HEK293 (cell line): ENCODE data around the gene POLG2.
"Not testable (repeated sequence)": the region's sequence is repeated elsewhere in the genome, so short reads cannot be mapped to it uniquely, and the experiment has no call there.

Source experiments
- CTCF ChIA-PET: fragments of 350-600 bp; formaldehyde crosslinking; extraction: SDS; loops from one replicate; lab custom pipeline; 2021; ENCODE audit warnings: antibody characterized with exemption; lab: Yijun Ruan, JAX
- POLR2A ChIA-PET: fragments of 300-600 bp; formaldehyde crosslinking; extraction: SDS; loops from one replicate; lab custom pipeline; 2020; ENCODE audit warnings: antibody characterized with exemption, inconsistent platforms; lab: Yijun Ruan, JAX
- H3K27ac ChIP-seq: fragments of 200-500 bp; sonication (Bioruptor generic); 2 replicates; pipeline ENCODE4 v1.5.1; 2014; ENCODE audit warnings: low read depth, low read length, control low read depth, inconsistent platforms; ENCODE audit errors: extremely low read depth
- H3K36me3 ChIP-seq, 2 experiments: fragments of 200-500 bp in 1 of 2; sonication (Bioruptor generic) in 1 of 2; 1 replicate in 1 of 2; 2 replicates in 1 of 2; pipeline ENCODE4 v1.5.1; 2014 to 2017; ENCODE audit warnings: inconsistent platforms in 2 of 2, low read length in 2 of 2; ENCODE audit not compliant: control insufficient read depth in 2 of 2, insufficient read depth in 1 of 2
- H3K4me1 ChIP-seq: fragments of 200-500 bp; sonication (Bioruptor generic); 2 replicates; pipeline ENCODE4 v1.5.1; 2014; ENCODE audit warnings: mild to moderate bottlenecking, low read length, inconsistent platforms; ENCODE audit not compliant: control insufficient read depth, insufficient read depth
- H3K4me3 ChIP-seq: 2 replicates; pipeline ENCODE4 v1.5.1; 2011; ENCODE audit warnings: low read depth, mild to moderate bottlenecking, control low read depth, low read length, moderate library complexity
- H3K9me3 ChIP-seq: fragments of 200-500 bp; sonication (Bioruptor generic); 2 replicates; pipeline ENCODE4 v1.5.1; 2014; ENCODE audit warnings: low read depth, low read length, inconsistent platforms; ENCODE audit not compliant: control insufficient read depth, insufficient read depth
- BCL11B ChIP-seq: fragments of 450-650 bp; formaldehyde crosslinking; IDR thresholded peaks from 2 replicates; pipeline ENCODE4 v1.5.1; 2016; ENCODE audit warnings: low read depth, missing biosample characterization, missing genetic modification characterization
- BCL6B ChIP-seq: fragments of 450-650 bp; formaldehyde crosslinking; IDR thresholded peaks from 2 replicates; pipeline ENCODE4 v1.5.1; 2017; ENCODE audit warnings: missing biosample characterization, missing genetic modification characterization
- EGR2 ChIP-seq: fragments of 450-650 bp; formaldehyde crosslinking; IDR thresholded peaks from 2 replicates; pipeline ENCODE4 v1.5.1; 2016; ENCODE audit warnings: low read depth, missing biosample characterization, missing genetic modification characterization
- HIC1 ChIP-seq: fragments of 450-650 bp; formaldehyde crosslinking; IDR thresholded peaks from 2 replicates; pipeline ENCODE4 v1.5.1; 2016; ENCODE audit warnings: missing biosample characterization, missing genetic modification characterization
- HOXA7 ChIP-seq: sonication (generic); formaldehyde crosslinking; IDR thresholded peaks from 2 replicates; pipeline ENCODE4 v1.8.1; 2022; ENCODE audit warnings: missing genetic modification reagents, borderline replicate concordance
- KLF17 ChIP-seq: fragments of 450-650 bp; formaldehyde crosslinking; IDR thresholded peaks from 2 replicates; pipeline ENCODE4 v1.5.1; 2016; ENCODE audit warnings: missing biosample characterization, missing genetic modification characterization
- KLF7 ChIP-seq: fragments of 450-650 bp; formaldehyde crosslinking; IDR thresholded peaks from 2 replicates; pipeline ENCODE4 v1.5.1; 2016; ENCODE audit warnings: missing biosample characterization, missing genetic modification characterization, borderline replicate concordance
- KLF9 ChIP-seq: fragments of 450-650 bp; formaldehyde crosslinking; IDR thresholded peaks from 2 replicates; pipeline ENCODE4 v1.5.1; 2016; ENCODE audit warnings: missing biosample characterization, missing genetic modification characterization, low read depth
- OSR2 ChIP-seq: fragments of 450-650 bp; formaldehyde crosslinking; IDR thresholded peaks from 2 replicates; pipeline ENCODE4 v1.5.1; 2016; ENCODE audit warnings: missing biosample characterization, missing genetic modification characterization
- SP2 ChIP-seq: fragments of 450-650 bp; formaldehyde crosslinking; IDR thresholded peaks from 2 replicates; pipeline ENCODE4 v1.5.1; 2016; ENCODE audit warnings: missing biosample characterization, missing genetic modification characterization
- ZNF2 ChIP-seq: fragments of 450-650 bp; formaldehyde crosslinking; IDR thresholded peaks from 2 replicates; pipeline ENCODE4 v1.5.1; 2016; ENCODE audit warnings: missing biosample characterization, missing genetic modification characterization
- ZNF280D ChIP-seq: fragments of 450-650 bp; formaldehyde crosslinking; IDR thresholded peaks from 2 replicates; pipeline ENCODE4 v1.5.1; 2016; ENCODE audit warnings: missing biosample characterization, missing genetic modification characterization
- ZNF292 ChIP-seq: fragments of 450-650 bp; formaldehyde crosslinking; IDR thresholded peaks from 2 replicates; pipeline ENCODE4 v1.5.1; 2016; ENCODE audit warnings: low read depth, missing biosample characterization, missing genetic modification characterization, borderline replicate concordance
- ZNF302 ChIP-seq: fragments of 450-650 bp; formaldehyde crosslinking; IDR thresholded peaks from 2 replicates; pipeline ENCODE4 v1.5.1; 2016; ENCODE audit warnings: missing biosample characterization, missing genetic modification characterization, low read depth
- ZNF404 ChIP-seq: fragments of 450-650 bp; formaldehyde crosslinking; IDR thresholded peaks from 2 replicates; pipeline ENCODE4 v1.5.1; 2017; ENCODE audit warnings: missing biosample characterization, missing genetic modification characterization
- ZNF530 ChIP-seq: fragments of 450-650 bp; formaldehyde crosslinking; IDR thresholded peaks from 2 replicates; pipeline ENCODE4 v1.5.1; 2016; ENCODE audit warnings: low read depth, missing biosample characterization, missing genetic modification characterization
- ZNF555 ChIP-seq: fragments of 450-650 bp; formaldehyde crosslinking; conservative IDR thresholded peaks from 2 replicates; pipeline ENCODE4 v1.5.1; 2017; ENCODE audit warnings: missing biosample characterization, mild to moderate bottlenecking, missing genetic modification characterization, inconsistent platforms
- ZNF558 ChIP-seq: fragments of 450-650 bp; formaldehyde crosslinking; IDR thresholded peaks from 2 replicates; pipeline ENCODE4 v1.5.1; 2016; ENCODE audit warnings: missing biosample characterization, missing genetic modification characterization
- ZNF626 ChIP-seq: fragments of 450-650 bp; sonication (Bioruptor Pico); formaldehyde crosslinking; IDR thresholded peaks from 2 replicates; pipeline ENCODE4 v1.5.1; 2018; ENCODE audit warnings: missing biosample characterization, missing genetic modification characterization, inconsistent platforms
- ZNF645 ChIP-seq: fragments of 450-650 bp; formaldehyde crosslinking; IDR thresholded peaks from 2 replicates; pipeline ENCODE4; 2016; ENCODE audit warnings: missing biosample characterization, missing genetic modification characterization
- ZNF707 ChIP-seq: fragments of 450-650 bp; formaldehyde crosslinking; IDR thresholded peaks from 2 replicates; pipeline ENCODE4 v1.5.1; 2016; ENCODE audit warnings: missing biosample characterization, missing genetic modification characterization
- ZNF777 ChIP-seq: fragments of 450-650 bp; formaldehyde crosslinking; IDR thresholded peaks from 2 replicates; pipeline ENCODE4 v1.5.1; 2017; ENCODE audit warnings: missing biosample characterization, missing genetic modification characterization, borderline replicate concordance
- ZNF830 ChIP-seq: fragments of 450-650 bp; IDR thresholded peaks from 2 replicates; pipeline ENCODE4 v1.5.0; 2018; ENCODE audit warnings: missing biosample characterization, missing genetic modification characterization, low read depth, mild to moderate bottlenecking, moderate library complexity
- ZNF843 ChIP-seq: fragments of 450-650 bp; formaldehyde crosslinking; IDR thresholded peaks from 2 replicates; pipeline ENCODE4 v1.5.1; 2016; ENCODE audit warnings: missing biosample characterization, missing genetic modification characterization

Gene POLG2

GRCh38 chr17:64439521-64439920, 57.3 kb downstream of the POLG2 start:
- 0 out of 2 replicates have a peak, but pooled peaks have one; percentile 12 for TF ChIP-seq EGR2 (tag by site-specific recombination)
- TF ChIP-seq ZNF707: peak; percentile 82
- H3K36me3 ChIP-seq, H3K9me3 ChIP-seq, H3K4me3 ChIP-seq, H3K27ac ChIP-seq, POLR2A ChIA-PET, CTCF ChIA-PET, H3K4me1 ChIP-seq: not testable (repeated sequence)

- H3K4me3 ChIP-seq: no peak overlapping the region
- no peaks in the 10 kb centered on the region for H3K4me1 ChIP-seq
- ChIA-PET CTCF (interaction anchor here (0.6 to 1.0 kb wide), 2 partner anchors 9 to 17 kb away, joined by 3 to 4 read pairs; no protein-coding TSS in a partner anchor), POLR2A (interaction anchor here (0.6 kb wide), 1 partner anchor 30 kb away, joined by 3 read pairs; no protein-coding TSS in a partner anchor)
- no peaks in the 10 kb centered on the region for H3K36me3 ChIP-seq
- H3K9me3 ChIP-seq: no peaks in the 10 kb centered on the region
- no peak overlapping the region for H3K27ac ChIP-seq
- TF ChIP-seq SP2 (tag by site-specific recombination): no peak
- TF ChIP-seq ZNF302: no peak
- TF ChIP-seq ZNF2 (tag by site-specific recombination): no peak
- TF ChIP-seq ZNF626 (tag by site-specific recombination): peak; percentile 70; the same call in 1 of the 2 replicates
- TF ChIP-seq ZNF777 (tag by site-specific recombination): no peak
- TF ChIP-seq KLF7 (tag by site-specific recombination): no peak
- peak; percentile 86 for TF ChIP-seq ZNF558
- TF ChIP-seq KLF17 (tag by site-specific recombination): no peak
- TF ChIP-seq HOXA7 (CRISPR knock-in tag): no peak
- TF ChIP-seq ZNF280D (tag by site-specific recombination): peak; percentile 65; the same call in 1 of the 2 replicates
- no peak for TF ChIP-seq BCL6B (tag by site-specific recombination)
- TF ChIP-seq ZNF292 (tag by site-specific recombination): no peak
- TF ChIP-seq BCL11B (tag by site-specific recombination): no peak
- TF ChIP-seq ZNF843 (tag by site-specific recombination): no peak
- TF ChIP-seq ZNF645: no peak
- no peak for TF ChIP-seq ZNF530 (tag by site-specific recombination)
- no peak for TF ChIP-seq KLF9 (tag by site-specific recombination)
- TF ChIP-seq HIC1: no peak
- TF ChIP-seq OSR2 (tag by site-specific recombination): no peak
- TF ChIP-seq ZNF404 (tag by site-specific recombination): no peak
- no peak for TF ChIP-seq ZNF555 (tag by site-specific recombination)
- TF ChIP-seq ZNF830 (tag by site-specific recombination): no peak
Observed at GRCh38 chr17:64437944-64438525, 58.8 kb downstream of the POLG2 start.
